BE2C (cell line): Measurements from ENCODE around the gene PKNOX2.

Experiments
- DNase-seq: peaks from one replicate; pipeline ENCODE4 v3.0.0-alpha.2; 2020
- H3K27me3 ChIP-seq: fragments of 250-450 bp; sonication (Bioruptor Pico); 2 replicates; pipeline ENCODE4 v1.5.1; 2020; ENCODE audit warnings: mild to moderate bottlenecking
- H3K36me3 ChIP-seq: fragments of 250-450 bp; sonication (Bioruptor Pico); 2 replicates; pipeline ENCODE4 v1.5.1; 2020; ENCODE audit warnings: mild to moderate bottlenecking
- H3K4me1 ChIP-seq: fragments of 250-450 bp; sonication (Bioruptor Pico); 2 replicates; pipeline ENCODE4 v1.5.1; 2020
- H3K4me3 ChIP-seq: 2 replicates; pipeline ENCODE4 v1.5.1; 2011; ENCODE audit warnings: low read depth, low read length
- H3K9me3 ChIP-seq: fragments of 250-450 bp; sonication (Bioruptor Pico); 2 replicates; pipeline ENCODE4 v1.5.1; 2020
- TF ChIP-seq, protein P1 (sequence below): IDR thresholded peaks from 2 replicates; pipeline ENCODE4 v1.5.1; 2012; ENCODE audit warnings: mild to moderate bottlenecking, low read depth, low read length

PKNOX2 gene

GRCh38 chr11:125272092-125272491 lies 107.5 kb downstream of the PKNOX2 start:
- Histone ChIP-seq H3K27me3 (peaks cover 38% of the 10 kb centered on the region), H3K4me3 (no peak overlapping the region), H3K4me1 (no peaks in the 10 kb centered on the region), H3K36me3 (no peaks in the 10 kb centered on the region), H3K9me3 (no peaks in the 10 kb centered on the region)
- TF ChIP-seq, protein P1, sequence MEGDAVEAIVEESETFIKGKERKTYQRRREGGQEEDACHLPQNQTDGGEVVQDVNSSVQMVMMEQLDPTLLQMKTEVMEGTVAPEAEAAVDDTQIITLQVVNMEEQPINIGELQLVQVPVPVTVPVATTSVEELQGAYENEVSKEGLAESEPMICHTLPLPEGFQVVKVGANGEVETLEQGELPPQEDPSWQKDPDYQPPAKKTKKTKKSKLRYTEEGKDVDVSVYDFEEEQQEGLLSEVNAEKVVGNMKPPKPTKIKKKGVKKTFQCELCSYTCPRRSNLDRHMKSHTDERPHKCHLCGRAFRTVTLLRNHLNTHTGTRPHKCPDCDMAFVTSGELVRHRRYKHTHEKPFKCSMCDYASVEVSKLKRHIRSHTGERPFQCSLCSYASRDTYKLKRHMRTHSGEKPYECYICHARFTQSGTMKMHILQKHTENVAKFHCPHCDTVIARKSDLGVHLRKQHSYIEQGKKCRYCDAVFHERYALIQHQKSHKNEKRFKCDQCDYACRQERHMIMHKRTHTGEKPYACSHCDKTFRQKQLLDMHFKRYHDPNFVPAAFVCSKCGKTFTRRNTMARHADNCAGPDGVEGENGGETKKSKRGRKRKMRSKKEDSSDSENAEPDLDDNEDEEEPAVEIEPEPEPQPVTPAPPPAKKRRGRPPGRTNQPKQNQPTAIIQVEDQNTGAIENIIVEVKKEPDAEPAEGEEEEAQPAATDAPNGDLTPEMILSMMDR: no peak
- DNase-seq: no peak

- Histone ChIP-seq H3K9me3 (no peaks in the 10 kb centered on the region), H3K4me1 (no peaks in the 10 kb centered on the region), H3K36me3 (no peaks in the 10 kb centered on the region), H3K27me3 (peaks cover 33% of the 10 kb centered on the region), H3K4me3 (no peak overlapping the region)
- no peak for DNase-seq
- TF ChIP-seq, protein P1: no peak
Measured at GRCh38 chr11:125272821-125273220, 108.3 kb downstream of the PKNOX2 start.

DNA sequence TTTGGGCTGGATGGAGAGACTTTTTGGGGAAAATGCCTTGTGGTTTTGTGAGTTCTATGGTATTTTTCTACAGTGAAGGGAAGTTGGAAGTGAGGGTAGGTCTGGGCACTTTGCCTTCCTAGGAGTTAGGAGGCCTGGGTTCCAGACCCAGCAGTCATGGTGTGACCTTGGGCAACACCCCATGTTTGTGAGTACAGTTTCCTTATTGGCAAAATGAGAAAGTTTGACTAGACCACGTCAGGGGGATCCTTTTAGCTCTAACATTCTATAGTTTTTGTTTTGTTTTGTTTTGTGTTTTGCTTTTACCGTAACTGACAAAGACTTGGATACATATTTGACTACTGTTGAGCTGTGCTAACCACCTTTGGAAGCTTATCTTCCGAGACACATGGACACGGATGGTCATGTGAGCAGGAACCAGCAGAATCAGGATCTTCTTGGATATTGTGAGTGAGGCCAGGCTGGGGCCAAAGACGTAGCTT lies 109.0 kb downstream of the PKNOX2 start:
- Histone ChIP-seq H3K9me3 (no peaks in the 10 kb centered on the region), H3K4me1 (no peaks in the 10 kb centered on the region), H3K36me3 (no peaks in the 10 kb centered on the region), H3K4me3 (no peak overlapping the region), H3K27me3 (peaks cover 26% of the 10 kb centered on the region)
- TF ChIP-seq, protein P1: no peak
- no peak for DNase-seq

DNA sequence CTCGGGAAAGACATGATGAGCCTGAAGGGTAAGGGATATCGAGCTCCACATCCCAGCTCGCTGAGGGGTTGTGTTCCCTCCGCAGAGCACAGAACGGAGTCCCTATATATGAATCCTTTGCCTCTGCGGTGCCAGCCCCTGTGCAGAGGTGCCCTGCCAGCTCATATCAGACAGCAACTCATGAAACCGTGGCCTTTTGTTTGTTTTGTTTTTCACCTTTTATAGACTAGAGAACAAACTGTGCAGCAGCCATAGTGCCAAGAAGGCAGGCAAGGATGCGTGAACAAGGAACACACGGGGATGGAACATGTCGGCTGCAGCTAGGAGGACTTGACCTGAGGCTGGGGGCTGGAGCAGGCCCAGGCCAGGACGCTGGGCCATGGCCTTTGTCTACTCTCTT lies 109.8 kb downstream of the PKNOX2 start:
- Histone ChIP-seq H3K9me3 (no peaks in the 10 kb centered on the region), H3K27me3 (peaks cover 25% of the 10 kb centered on the region), H3K36me3 (no peaks in the 10 kb centered on the region), H3K4me1 (no peaks in the 10 kb centered on the region), H3K4me3 (no peak overlapping the region)
- DNase-seq: no peak
- TF ChIP-seq, protein P1: no peak

GRCh38 chr11:125274774-125275173 lies 110.2 kb downstream of the PKNOX2 start:
- H3K36me3 ChIP-seq: no peaks in the 10 kb centered on the region
- TF ChIP-seq, protein P1: no peak
- no peak overlapping the region for H3K4me3 ChIP-seq
- DNase-seq: no peak
- no peaks in the 10 kb centered on the region for H3K4me1 ChIP-seq
- peaks cover 25% of the 10 kb centered on the region for H3K27me3 ChIP-seq
- H3K9me3 ChIP-seq: no peaks in the 10 kb centered on the region

GRCh38 chr11:125275905-125276618 lies 111.5 kb downstream of the PKNOX2 start:
- no peak overlapping the region for H3K4me3 ChIP-seq
- no peak for DNase-seq
- no peaks in the 10 kb centered on the region for H3K9me3 ChIP-seq
- peaks cover 21% of the 10 kb centered on the region for H3K27me3 ChIP-seq
- TF ChIP-seq, protein P1: no peak
- no peaks in the 10 kb centered on the region for H3K4me1 ChIP-seq
- H3K36me3 ChIP-seq: no peaks in the 10 kb centered on the region
